HepG2 (cell line): ENCODE data around the gene ASTN2. TPM values are rescaled to one million over a fixed set of nuclear protein-coding genes. Genes with fewer than 3 reads are reported as not detected.

Experiments
- ATAC-seq: fragments of 200-7000 bp; cut with Tn5 transposase; 3 replicates; pipeline ENCODE4 v1.9.1; 2020; ENCODE audit warnings: mild to moderate bottlenecking, moderate library complexity
- BruUV-seq: library from RNA; stranded (reverse); fragments of 400-500 nt; replicated peaks from 2 replicates; lab custom pipeline; 2021; lab: Mats Ljungman, UMichigan
- CTCF ChIA-PET: fragments of 300-600 bp; formaldehyde crosslinking; extraction: SDS; loops from one replicate; lab custom pipeline; 2021; ENCODE audit warnings: low total read pairs, inconsistent platforms, low intra/inter-chr PET ratio; lab: Yijun Ruan, JAX
- POLR2A ChIA-PET: fragments of 350-600 bp; sonication (Branson Sonifier 250); formaldehyde crosslinking; loops from one replicate; lab custom pipeline; 2020; ENCODE audit warnings: antibody characterized with exemption, inconsistent platforms; lab: Yijun Ruan, JAX
- DNase-seq: peaks from one replicate; pipeline ENCODE4 v3.0.0-alpha.2; 2015; ENCODE audit warnings: low spot score
- FAIRE-seq: peaks from 3 replicates; lab custom pipeline; 2011; peaks lifted over from hg19 to GRCh38; lab: Jason Lieb, UNC
- H2AFZ ChIP-seq: one replicate; pipeline ENCODE4 v1.6.1; 2011; ENCODE audit warnings: low read length, inconsistent platforms
- H3K27ac ChIP-seq: fragments of 300-600 bp; 3 replicates; pipeline ENCODE4 v1.8.0; 2011; ENCODE audit warnings: mixed run types, mild to moderate bottlenecking, mixed read lengths, low read length, inconsistent platforms; ENCODE audit not compliant: insufficient read depth; ENCODE audit errors: extremely low read length
- H3K27me3 ChIP-seq, 2 experiments: fragments of 200-600 bp in 1 of 2; 2 replicates in 1 of 2; 3 replicates in 1 of 2; pipeline versions ENCODE4 v1.6.0 to v1.8.0; 2011; ENCODE audit warnings: low read length in 2 of 2, mild to moderate bottlenecking in 2 of 2, moderate library complexity in 2 of 2, inconsistent platforms in 1 of 2; ENCODE audit not compliant: insufficient read depth in 2 of 2, control insufficient read depth in 1 of 2
- H3K36me3 ChIP-seq, 2 experiments: fragments of 200-600 bp in 1 of 2; replicated peaks in 1 of 2; 2 replicates in 1 of 2; 3 replicates in 1 of 2; pipeline versions ENCODE4 v1.5.1 to v1.8.0; 2011; ENCODE audit warnings: low read length in 2 of 2, inconsistent platforms in 1 of 2; ENCODE audit not compliant: insufficient read depth in 2 of 2, control insufficient read depth in 1 of 2
- H3K4me1 ChIP-seq: 2 replicates; pipeline ENCODE4 v1.5.1; 2012; ENCODE audit warnings: low read length, inconsistent platforms; ENCODE audit not compliant: insufficient read depth
- H3K4me2 ChIP-seq: 2 replicates; pipeline ENCODE4 v1.6.0; 2011; ENCODE audit warnings: low read depth, low read length, inconsistent platforms
- H3K4me3 ChIP-seq, 3 experiments: fragments of 200-600 bp in 1 of 3; sonication (generic), shearing (Covaris generic) in 1 of 3; replicated peaks in 1 of 3; 2 replicates each; pipeline ENCODE4 v1.5.1; 2011 to 2016; ENCODE audit warnings: low read length in 3 of 3, inconsistent platforms in 2 of 3, low read depth in 2 of 3, mild to moderate bottlenecking in 2 of 3, control low read depth in 1 of 3, mixed read lengths in 1 of 3; ENCODE audit not compliant: insufficient read depth in 1 of 3
- H3K79me2 ChIP-seq: one replicate; pipeline ENCODE4 v1.6.1; 2011; ENCODE audit warnings: low read length, inconsistent platforms; ENCODE audit not compliant: insufficient read depth
- H3K9ac ChIP-seq: 2 replicates; pipeline ENCODE4 v1.6.0; 2011; ENCODE audit warnings: mild to moderate bottlenecking, low read depth, low read length, inconsistent platforms; ENCODE audit not compliant: insufficient read depth
- H3K9me3 ChIP-seq: 2 replicates; pipeline ENCODE4 v1.5.1; 2012; ENCODE audit warnings: mild to moderate bottlenecking, low read length
- H4K20me1 ChIP-seq: 2 replicates; pipeline ENCODE4 v1.6.0; 2011; ENCODE audit warnings: inconsistent platforms, mild to moderate bottlenecking, low read length, moderate library complexity; ENCODE audit not compliant: insufficient read depth
- CHD4 ChIP-seq: fragments of 200-600 bp; sonication (generic); IDR thresholded peaks from 2 replicates; pipeline ENCODE4 v1.7.0; 2017; ENCODE audit warnings: mild to moderate bottlenecking, low read length, borderline replicate concordance
- DMAP1 ChIP-seq: IDR thresholded peaks from 2 replicates; pipeline ENCODE4 v1.6.1; 2016
- DPF2 ChIP-seq: sonication (generic); formaldehyde crosslinking; IDR thresholded peaks from 2 replicates; pipeline ENCODE4 v1.4.0; 2020; ENCODE audit warnings: mild to moderate bottlenecking, low read depth, missing genetic modification reagents, borderline replicate concordance
- HMG20B ChIP-seq: conservative IDR thresholded peaks from 2 replicates; pipeline ENCODE4 v1.6.1; 2016; ENCODE audit warnings: missing genetic modification reagents, missing compliant biosample characterization
- NRL ChIP-seq: sonication (generic); formaldehyde crosslinking; IDR thresholded peaks from 2 replicates; pipeline ENCODE4 v1.5.0; 2020; ENCODE audit warnings: missing genetic modification reagents, mild to moderate bottlenecking, moderate library complexity, borderline replicate concordance
- PLSCR1 ChIP-seq: sonication (generic); formaldehyde crosslinking; IDR thresholded peaks from 2 replicates; pipeline ENCODE4 v1.5.0; 2020; ENCODE audit warnings: missing genetic modification reagents, mild to moderate bottlenecking, borderline replicate concordance
- SATB2 ChIP-seq: sonication (generic); formaldehyde crosslinking; IDR thresholded peaks from 2 replicates; pipeline ENCODE4 v1.5.0; 2020; ENCODE audit warnings: missing genetic modification reagents
- SUZ12 ChIP-seq: fragments of 150-350 bp; IDR thresholded peaks from 2 replicates; pipeline ENCODE4 v1.6.1; 2014; ENCODE audit warnings: low read depth, low read length
- ZNF207 ChIP-seq: fragments of 450-650 bp; IDR thresholded peaks from 2 replicates; pipeline ENCODE4 v1.6.1; 2016; ENCODE audit warnings: antibody characterized with exemption, borderline replicate concordance
- ZNF546 ChIP-seq: sonication (generic); formaldehyde crosslinking; conservative IDR thresholded peaks from 2 replicates; pipeline ENCODE4 v1.8.1; 2023; ENCODE audit warnings: mild to moderate bottlenecking, missing genetic modification reagents
- ZNF552 ChIP-seq: sonication (generic); formaldehyde crosslinking; IDR thresholded peaks from 2 replicates; pipeline ENCODE4 v1.9.0; 2022; ENCODE audit warnings: missing genetic modification reagents, mild to moderate bottlenecking, borderline replicate concordance
- ZNF567 ChIP-seq: sonication (generic); formaldehyde crosslinking; IDR thresholded peaks from 2 replicates; pipeline ENCODE4 v1.8.1; 2023; ENCODE audit warnings: mild to moderate bottlenecking, missing genetic modification reagents, borderline replicate concordance
- ZNF709 ChIP-seq: sonication (generic); formaldehyde crosslinking; IDR thresholded peaks from 2 replicates; pipeline ENCODE4 v1.5.0; 2020; ENCODE audit warnings: mild to moderate bottlenecking, missing genetic modification reagents
- WGBS: methylation state at CpG from one replicate; pipeline ENCODE4 v1.1.6; 2017; ENCODE audit warnings: low lambda C conversion rate; 5-methylcytosine and 5-hydroxymethylcytosine counted together
- in situ Hi-C: cut with HindIII; loops from 2 replicates; pipeline ENCODE4 v1.10.0; 2017; ENCODE audit warnings: low pct_unique_long_range_greater_than_20kb; ENCODE audit not compliant: extremely low pct_ligation_motif_present
- intact Hi-C: fragments of 100-400 bp; cut with micrococcal nuclease; formaldehyde crosslinking; loops from one replicate; pipeline ENCODE4 v1.10.0; 2022; ENCODE audit not compliant: unreplicated experiment
- polyA plus RNA-seq, 8 experiments: library from polyadenylated mRNA; depleted of rRNA in 3 of 8; stranded (reverse) in 7 of 8; unstranded in 1 of 8; fragments of >200 nt; fragmentation: Illumina TruSeq in 4 of 8; extraction: Trizol in 4 of 8; gene quantifications; 2 replicates each; pipeline versions ENCODE4 v1.2.1 to v1.2.3, GENCODE V29; 2011 to 2016; ENCODE audit warnings: low read depth in 4 of 8, missing spikeins in 1 of 8, mixed read lengths in 1 of 8; ENCODE audit not compliant: insufficient read depth in 1 of 8
- total RNA-seq, 5 experiments: library from RNA; depleted of rRNA; stranded (reverse); fragments of >200 nt; fragmentation: Illumina TruSeq; extraction: Trizol; gene quantifications; 2 replicates each; pipeline ENCODE4 v1.2.3, GENCODE V29; 2016; ENCODE audit warnings: low read depth in 1 of 5
- TF ChIP-seq, protein P1 (sequence below): sonication (generic); formaldehyde crosslinking; IDR thresholded peaks from 2 replicates; pipeline ENCODE4 v1.5.1; 2020; ENCODE audit warnings: missing genetic modification reagents, mild to moderate bottlenecking, borderline replicate concordance
- TF ChIP-seq, protein P2 (sequence below): IDR thresholded peaks from 2 replicates; pipeline ENCODE4 v1.6.1; 2016; ENCODE audit warnings: mild to moderate bottlenecking
- TF ChIP-seq, protein P3 (sequence below): sonication (generic); formaldehyde crosslinking; IDR thresholded peaks from 2 replicates; pipeline ENCODE4 v1.4.0; 2020; ENCODE audit warnings: mild to moderate bottlenecking, low read depth, missing genetic modification reagents

ASTN2 gene
- total and polyA plus RNA-seq, 2 of the 13 experiments (the other 11 are each of a cell fraction or from before 2014, with no cell fraction given) = 5.2 to 13.5 TPM

- FAIRE-seq = no peak
Observed at GRCh38 chr9:117002686-117003085, 412.2 kb downstream of the ASTN2 start.

DNA sequence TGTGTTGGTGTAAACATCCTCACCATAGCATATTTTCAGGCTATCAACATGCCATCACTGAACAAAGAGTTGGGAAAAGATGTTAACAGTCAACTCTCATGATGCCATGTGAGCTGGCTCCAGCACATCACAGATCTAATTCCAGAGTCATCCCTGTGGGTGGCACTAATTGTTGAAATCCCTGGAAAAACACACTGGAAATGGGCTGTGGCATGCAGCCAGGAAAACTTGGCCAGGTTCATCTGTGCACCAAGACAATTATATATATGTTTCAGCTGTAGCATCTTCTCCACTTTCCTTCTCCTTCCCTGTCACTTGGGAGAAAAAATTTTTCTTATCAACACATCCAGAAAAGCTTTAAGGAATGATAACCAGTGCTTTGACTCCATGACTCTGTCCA lies 414.0 kb downstream of the ASTN2 start:
- Histone ChIP-seq H3K4me1 (no peaks in the 10 kb centered on the region), H3K36me3 (no peaks in the 10 kb centered on the region), H3K79me2 (no peaks in the 10 kb centered on the region), H3K27ac (no peak overlapping the region), H3K9ac (no peak overlapping the region), H3K4me2 (no peak overlapping the region), H3K4me3 (no peak overlapping the region), H3K9me3 (no peaks in the 10 kb centered on the region), H4K20me1 (no peaks in the 10 kb centered on the region), H3K27me3 (no peaks in the 10 kb centered on the region), H2AFZ (no peak overlapping the region)
- CTCF ChIA-PET = no interaction called here
- in situ Hi-C loops = no loop called here
- BruUV-seq = no TSS peak
- DNase-seq = no peak
- ATAC-seq = no peak
- no peak for FAIRE-seq
- intact Hi-C loops = no loop called here
- POLR2A ChIA-PET = no interaction called here
- TF ChIP-seq ZNF546 (CRISPR knock-in tag) (no peak), DPF2 (CRISPR knock-in tag) (no peak), ZNF567 (no peak), SUZ12 (no peak), PLSCR1 (CRISPR knock-in tag) (no peak), ZNF207 (no peak), ZNF552 (CRISPR knock-in tag) (no peak), CHD4 (no peak), NRL (CRISPR knock-in tag) (no peak)
- TF ChIP-seq, protein P1, sequence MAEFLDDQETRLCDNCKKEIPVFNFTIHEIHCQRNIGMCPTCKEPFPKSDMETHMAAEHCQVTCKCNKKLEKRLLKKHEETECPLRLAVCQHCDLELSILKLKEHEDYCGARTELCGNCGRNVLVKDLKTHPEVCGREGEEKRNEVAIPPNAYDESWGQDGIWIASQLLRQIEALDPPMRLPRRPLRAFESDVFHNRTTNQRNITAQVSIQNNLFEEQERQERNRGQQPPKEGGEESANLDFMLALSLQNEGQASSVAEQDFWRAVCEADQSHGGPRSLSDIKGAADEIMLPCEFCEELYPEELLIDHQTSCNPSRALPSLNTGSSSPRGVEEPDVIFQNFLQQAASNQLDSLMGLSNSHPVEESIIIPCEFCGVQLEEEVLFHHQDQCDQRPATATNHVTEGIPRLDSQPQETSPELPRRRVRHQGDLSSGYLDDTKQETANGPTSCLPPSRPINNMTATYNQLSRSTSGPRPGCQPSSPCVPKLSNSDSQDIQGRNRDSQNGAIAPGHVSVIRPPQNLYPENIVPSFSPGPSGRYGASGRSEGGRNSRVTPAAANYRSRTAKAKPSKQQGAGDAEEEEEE (CRISPR knock-in tag) = no peak
- TF ChIP-seq, protein P2, sequence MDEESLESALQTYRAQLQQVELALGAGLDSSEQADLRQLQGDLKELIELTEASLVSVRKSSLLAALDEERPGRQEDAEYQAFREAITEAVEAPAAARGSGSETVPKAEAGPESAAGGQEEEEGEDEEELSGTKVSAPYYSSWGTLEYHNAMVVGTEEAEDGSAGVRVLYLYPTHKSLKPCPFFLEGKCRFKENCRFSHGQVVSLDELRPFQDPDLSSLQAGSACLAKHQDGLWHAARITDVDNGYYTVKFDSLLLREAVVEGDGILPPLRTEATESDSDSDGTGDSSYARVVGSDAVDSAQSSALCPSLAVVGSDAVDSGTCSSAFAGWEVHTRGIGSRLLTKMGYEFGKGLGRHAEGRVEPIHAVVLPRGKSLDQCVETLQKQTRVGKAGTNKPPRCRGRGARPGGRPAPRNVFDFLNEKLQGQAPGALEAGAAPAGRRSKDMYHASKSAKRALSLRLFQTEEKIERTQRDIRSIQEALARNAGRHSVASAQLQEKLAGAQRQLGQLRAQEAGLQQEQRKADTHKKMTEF (CRISPR knock-in tag) = no peak

More at GRCh38 chr9:117002686-117003085, 412.2 kb downstream of the ASTN2 start:
- CTCF ChIA-PET = no interaction called here
- H3K36me3 ChIP-seq = no peaks in the 10 kb centered on the region
- no peaks in the 10 kb centered on the region for H3K27me3 ChIP-seq
- no peak overlapping the region for H3K27ac ChIP-seq
- no peak for DNase-seq
- no peaks in the 10 kb centered on the region for H4K20me1 ChIP-seq
- 21% methylated on average over 3 of the region's 3 CpGs for WGBS
- BruUV-seq = no TSS peak
- TF ChIP-seq, protein P3, sequence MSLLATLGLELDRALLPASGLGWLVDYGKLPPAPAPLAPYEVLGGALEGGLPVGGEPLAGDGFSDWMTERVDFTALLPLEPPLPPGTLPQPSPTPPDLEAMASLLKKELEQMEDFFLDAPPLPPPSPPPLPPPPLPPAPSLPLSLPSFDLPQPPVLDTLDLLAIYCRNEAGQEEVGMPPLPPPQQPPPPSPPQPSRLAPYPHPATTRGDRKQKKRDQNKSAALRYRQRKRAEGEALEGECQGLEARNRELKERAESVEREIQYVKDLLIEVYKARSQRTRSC (CRISPR knock-in tag) = no peak
- TF ChIP-seq SATB2 (CRISPR knock-in tag) (no peak), ZNF709 (CRISPR knock-in tag) (no peak), DMAP1 (CRISPR knock-in tag) (no peak), HMG20B (CRISPR knock-in tag) (no peak)
- TF ChIP-seq, all 625 proteins: peak for 0
- H3K4me1 ChIP-seq = no peaks in the 10 kb centered on the region
- H3K9me3 ChIP-seq = no peaks in the 10 kb centered on the region
- no peak for ATAC-seq
- H3K9ac ChIP-seq = no peak overlapping the region
- no peak overlapping the region for H3K4me2 ChIP-seq
- in situ Hi-C loops (no loop called here), intact Hi-C loops (no loop called here)
- H3K79me2 ChIP-seq = no peaks in the 10 kb centered on the region
- H3K4me3 ChIP-seq = no peak overlapping the region
- POLR2A ChIA-PET = no interaction called here
- H2AFZ ChIP-seq = no peak overlapping the region
